ENCODE data around the gene PIGV.

The PIGV gene

DNA sequence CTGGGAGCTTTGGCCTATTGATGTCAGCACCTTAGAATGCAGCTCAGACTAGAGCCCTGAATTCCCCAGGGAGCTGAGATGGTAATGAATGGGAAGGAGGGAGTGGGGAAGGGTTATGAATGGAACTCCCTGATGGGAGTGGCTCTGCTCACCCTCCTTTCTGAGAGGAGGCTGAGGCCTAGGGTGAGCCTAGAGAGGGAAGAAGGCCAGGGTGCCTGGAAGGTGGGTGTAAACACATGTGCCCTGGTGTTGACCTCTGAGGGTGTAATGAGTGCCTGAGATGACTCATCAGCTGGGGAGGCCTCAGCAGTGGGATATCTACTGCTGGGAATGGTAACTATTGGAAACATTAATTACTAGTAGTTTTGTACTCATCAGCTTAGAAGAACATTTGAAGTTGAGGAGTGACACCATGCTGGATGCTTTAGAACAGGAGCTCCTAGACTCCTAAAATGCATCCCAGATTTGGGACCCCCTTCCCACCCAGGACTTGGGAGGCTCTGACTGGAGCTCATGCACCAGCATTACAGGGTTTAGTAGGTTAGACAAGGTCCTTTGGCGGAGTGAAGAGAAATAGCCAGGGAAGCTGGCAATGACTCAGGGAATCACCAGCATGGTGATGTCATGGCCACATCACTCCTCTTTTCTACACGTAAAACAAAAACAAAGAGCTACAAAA, 16.0 kb upstream of the PIGV start:
- DNase-seq (ENCODE audit: low read depth in 2 of 2) = peak; percentile 96 to 99
- no peak overlapping the region for H3K4me3 ChIP-seq (replicated peaks in 1 of 2; ENCODE audit: low read depth in 2 of 2, low read length in 2 of 2)
- TF ChIP-seq, protein P1, sequence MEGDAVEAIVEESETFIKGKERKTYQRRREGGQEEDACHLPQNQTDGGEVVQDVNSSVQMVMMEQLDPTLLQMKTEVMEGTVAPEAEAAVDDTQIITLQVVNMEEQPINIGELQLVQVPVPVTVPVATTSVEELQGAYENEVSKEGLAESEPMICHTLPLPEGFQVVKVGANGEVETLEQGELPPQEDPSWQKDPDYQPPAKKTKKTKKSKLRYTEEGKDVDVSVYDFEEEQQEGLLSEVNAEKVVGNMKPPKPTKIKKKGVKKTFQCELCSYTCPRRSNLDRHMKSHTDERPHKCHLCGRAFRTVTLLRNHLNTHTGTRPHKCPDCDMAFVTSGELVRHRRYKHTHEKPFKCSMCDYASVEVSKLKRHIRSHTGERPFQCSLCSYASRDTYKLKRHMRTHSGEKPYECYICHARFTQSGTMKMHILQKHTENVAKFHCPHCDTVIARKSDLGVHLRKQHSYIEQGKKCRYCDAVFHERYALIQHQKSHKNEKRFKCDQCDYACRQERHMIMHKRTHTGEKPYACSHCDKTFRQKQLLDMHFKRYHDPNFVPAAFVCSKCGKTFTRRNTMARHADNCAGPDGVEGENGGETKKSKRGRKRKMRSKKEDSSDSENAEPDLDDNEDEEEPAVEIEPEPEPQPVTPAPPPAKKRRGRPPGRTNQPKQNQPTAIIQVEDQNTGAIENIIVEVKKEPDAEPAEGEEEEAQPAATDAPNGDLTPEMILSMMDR (IDR thresholded peaks at IDR 0.05; ENCODE audit: low read depth, low read length) = no peak

GRCh38 chr1:26772687-26773086, 15.1 kb upstream of the PIGV start:
- H3K4me3 ChIP-seq (replicated peaks in 1 of 2; ENCODE audit: low read depth in 2 of 2, low read length in 2 of 2) = no peak overlapping the region
- TF ChIP-seq, protein P1 (IDR thresholded peaks at IDR 0.05; ENCODE audit: low read depth, low read length) = no peak
- peak; percentile 82 to 88 for DNase-seq (ENCODE audit: low read depth in 2 of 2)

GRCh38 chr1:26774462-26774861, 13.3 kb upstream of the PIGV start:
- H3K4me3 ChIP-seq (replicated peaks in 1 of 2; ENCODE audit: low read depth in 2 of 2, low read length in 2 of 2) = no peak overlapping the region
- DNase-seq (ENCODE audit: low read depth in 2 of 2) = no peak
- TF ChIP-seq, protein P1 (IDR thresholded peaks at IDR 0.05; ENCODE audit: low read depth, low read length) = no peak

DNA sequence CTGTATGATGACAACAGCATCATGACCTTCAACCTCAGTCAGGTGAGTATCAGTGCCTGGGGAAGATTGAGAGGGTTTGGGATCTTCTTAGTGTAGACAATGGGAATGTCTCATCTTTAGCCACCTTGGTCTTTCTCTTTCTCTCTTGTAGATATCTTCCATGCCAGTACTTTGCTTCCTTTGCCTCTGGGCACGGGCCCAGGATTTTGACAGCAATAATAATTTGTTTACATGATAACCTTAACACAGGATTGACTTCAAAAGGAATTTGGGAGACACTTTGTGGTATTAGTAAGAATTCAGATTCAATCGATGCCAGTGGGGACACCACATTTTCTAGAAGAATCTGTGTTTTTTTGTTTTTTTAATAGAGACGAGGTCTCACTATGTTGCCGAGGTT, 12.1 kb upstream of the PIGV start:
- no peak overlapping the region for H3K4me3 ChIP-seq (replicated peaks in 1 of 2; ENCODE audit: low read depth in 2 of 2, low read length in 2 of 2)
- no peak for DNase-seq (ENCODE audit: low read depth in 2 of 2)
- TF ChIP-seq, protein P1 (IDR thresholded peaks at IDR 0.05; ENCODE audit: low read depth, low read length) = no peak

DNA sequence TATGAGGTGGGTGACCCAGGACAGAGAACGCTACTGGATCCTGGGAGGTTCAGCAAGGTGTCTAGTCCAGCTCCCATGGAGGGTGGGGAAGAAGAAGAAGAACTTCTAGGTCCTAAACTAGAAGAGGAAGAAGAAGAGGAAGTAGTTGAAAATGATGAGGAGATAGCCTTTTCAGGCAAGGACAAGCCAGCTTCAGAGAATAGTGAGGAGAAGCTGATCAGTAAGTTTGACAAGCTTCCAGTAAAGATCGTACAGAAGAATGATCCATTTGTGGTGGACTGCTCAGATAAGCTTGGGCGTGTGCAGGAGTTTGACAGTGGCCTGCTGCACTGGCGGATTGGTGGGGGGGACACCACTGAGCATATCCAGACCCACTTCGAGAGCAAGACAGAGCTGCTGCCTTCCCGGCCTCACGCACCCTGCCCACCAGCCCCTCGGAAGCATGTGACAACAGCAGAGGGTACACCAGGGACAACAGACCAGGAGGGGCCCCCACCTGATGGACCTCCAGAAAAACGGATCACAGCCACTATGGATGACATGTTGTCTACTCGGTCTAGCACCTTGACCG, 8.6 kb upstream of the PIGV start:
- TF ChIP-seq, protein P1 (IDR thresholded peaks at IDR 0.05; ENCODE audit: low read depth, low read length) = no peak
- no peak for DNase-seq (ENCODE audit: low read depth in 2 of 2)
- no peak overlapping the region for H3K4me3 ChIP-seq (replicated peaks in 1 of 2; ENCODE audit: low read depth in 2 of 2, low read length in 2 of 2)

DNA sequence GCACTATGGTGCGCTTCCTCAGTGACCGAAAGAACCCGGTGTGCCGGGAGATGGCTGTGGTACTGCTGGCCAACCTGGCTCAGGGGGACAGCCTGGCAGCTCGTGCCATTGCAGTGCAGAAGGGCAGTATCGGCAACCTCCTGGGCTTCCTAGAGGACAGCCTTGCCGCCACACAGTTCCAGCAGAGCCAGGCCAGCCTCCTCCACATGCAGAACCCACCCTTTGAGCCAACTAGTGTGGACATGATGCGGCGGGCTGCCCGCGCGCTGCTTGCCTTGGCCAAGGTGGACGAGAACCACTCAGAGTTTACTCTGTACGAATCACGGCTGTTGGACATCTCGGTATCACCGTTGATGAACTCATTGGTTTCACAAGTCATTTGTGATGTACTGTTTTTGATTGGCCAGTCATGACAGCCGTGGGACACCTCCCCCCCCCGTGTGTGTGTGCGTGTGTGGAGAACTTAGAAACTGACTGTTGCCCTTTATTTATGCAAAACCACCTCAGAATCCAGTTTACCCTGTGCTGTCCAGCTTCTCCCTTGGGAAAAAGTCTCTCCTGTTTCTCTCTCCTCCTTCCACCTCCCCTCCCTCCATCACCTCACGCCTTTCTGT, 7.3 kb upstream of the PIGV start:
- no peak overlapping the region for H3K4me3 ChIP-seq (replicated peaks in 1 of 2; ENCODE audit: low read depth in 2 of 2, low read length in 2 of 2)
- DNase-seq (ENCODE audit: low read depth in 2 of 2) = no peak
- TF ChIP-seq, protein P1 (IDR thresholded peaks at IDR 0.05; ENCODE audit: low read depth, low read length) = no peak

All from cardiac fibroblast (primary cell).